T-helper 2 cell treated with Interferon-gamma antibody and Interleukin-4, amounts not matched to agents 5 μg/mL and 100 μg/mL, for 36 hours (primary cell): ENCODE measurements around the gene NUP54.

Source experiments
- DNase-seq: peaks from one replicate; pipeline ENCODE4 v3.0.0; 2021; ENCODE audit warnings: low spot score
- H3K27ac Mint-ChIP-seq: one replicate; pipeline ENCODE4 v1.8.0; 2021; ENCODE audit warnings: mild to moderate bottlenecking, mixed read lengths
- H3K27me3 Mint-ChIP-seq: one replicate; pipeline ENCODE4 v1.8.0; 2021; ENCODE audit warnings: low read depth, mixed read lengths
- H3K36me3 Mint-ChIP-seq: one replicate; pipeline ENCODE4 v1.8.0; 2021; ENCODE audit warnings: low read depth, mixed read lengths
- H3K4me1 Mint-ChIP-seq: one replicate; pipeline ENCODE4 v1.8.0; 2021; ENCODE audit warnings: low read depth, mixed read lengths
- H3K4me3 Mint-ChIP-seq: one replicate; pipeline ENCODE4 v1.8.0; 2022; ENCODE audit warnings: mild to moderate bottlenecking, moderate library complexity, mixed read lengths
- H3K9me3 Mint-ChIP-seq: one replicate; pipeline ENCODE4 v1.8.0; 2021; ENCODE audit warnings: mixed read lengths

The NUP54 gene

DNA sequence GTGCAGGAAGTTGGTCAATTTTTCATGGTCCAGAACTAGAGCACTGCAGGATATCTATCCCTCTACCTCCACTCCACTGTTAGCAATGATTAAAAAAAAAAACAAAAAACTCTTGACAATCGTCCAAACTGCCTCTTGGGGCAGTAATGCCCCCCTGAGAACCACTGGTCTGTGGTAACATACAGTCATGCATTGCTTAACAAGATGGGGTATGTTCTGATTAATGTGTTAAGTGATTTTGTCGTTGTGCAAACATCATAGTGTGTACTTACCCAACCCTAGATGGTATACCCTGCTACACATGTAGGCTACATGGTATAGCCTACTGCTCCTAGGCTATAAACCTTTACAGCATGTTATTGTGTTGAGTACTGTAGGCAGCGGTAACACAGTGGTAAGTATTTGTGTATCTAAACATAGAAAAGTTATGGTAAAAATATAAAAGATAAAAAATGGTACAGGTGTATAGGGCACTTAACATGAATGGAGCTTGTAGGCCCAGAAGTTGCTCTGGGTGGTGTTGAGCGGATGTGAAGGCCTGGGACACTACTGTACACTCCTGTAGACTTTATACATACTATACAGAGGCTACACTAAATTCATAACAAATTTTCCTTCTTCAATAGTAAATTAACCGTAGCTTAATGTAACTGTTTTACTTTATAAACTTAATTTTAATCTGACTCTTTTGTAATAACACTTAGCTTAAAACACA is 39.6 kb downstream of the NUP54 start:
- DNase-seq = no peak
- Mint-ChIP-seq H3K4me3 (no peak overlapping the region), H3K27ac (no peak overlapping the region), H3K4me1 (no peaks in the 10 kb centered on the region), H3K36me3 (peaks cover 13% of the 10 kb centered on the region), H3K27me3 (no peaks in the 10 kb centered on the region), H3K9me3 (no peaks in the 10 kb centered on the region)

DNA sequence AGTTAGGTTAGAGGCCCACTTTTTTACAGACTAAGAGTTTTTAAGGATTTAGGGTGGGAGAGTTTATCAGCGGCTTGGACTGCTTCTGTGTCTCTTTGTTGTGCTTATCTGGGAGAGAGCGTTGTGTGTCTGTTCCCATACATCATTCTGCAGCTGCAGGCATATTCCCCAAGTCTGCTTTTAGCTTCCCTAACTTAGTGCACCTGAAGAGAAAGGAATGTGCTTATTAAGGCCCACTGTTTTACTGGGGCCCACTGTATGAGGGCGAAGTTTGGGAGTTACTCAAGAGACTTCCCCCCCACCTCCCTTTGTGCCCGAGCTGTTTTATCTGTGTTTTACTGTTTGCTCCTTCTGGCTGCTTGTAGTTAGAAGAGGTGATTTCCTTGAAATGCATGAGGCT is 41.8 kb downstream of the NUP54 start:
- Mint-ChIP-seq H3K4me1 (no peaks in the 10 kb centered on the region), H3K27me3 (peaks cover 9% of the 10 kb centered on the region), H3K36me3 (no peaks in the 10 kb centered on the region), H3K9me3 (no peaks in the 10 kb centered on the region), H3K4me3 (no peak overlapping the region), H3K27ac (no peak overlapping the region)
- no peak for DNase-seq

DNA sequence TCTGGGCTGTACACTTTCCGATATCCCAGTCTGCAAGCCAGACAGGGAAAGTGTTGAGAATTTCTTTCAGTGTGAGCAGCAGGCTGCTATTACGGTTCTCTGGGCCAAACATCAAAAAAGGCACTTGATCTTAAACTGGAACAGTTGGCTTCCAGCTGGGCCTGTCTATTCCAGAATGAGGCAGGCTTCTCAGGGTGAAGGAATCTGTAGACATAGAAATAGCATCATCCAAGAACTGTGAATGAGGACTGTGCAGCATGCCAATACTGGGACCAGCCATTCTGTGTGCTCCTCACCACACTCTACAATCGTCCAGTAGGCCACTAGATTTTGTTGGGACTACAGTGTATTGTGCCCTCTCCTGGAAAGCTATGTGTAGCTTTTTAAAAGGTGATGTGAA is 42.5 kb downstream of the NUP54 start:
- Mint-ChIP-seq H3K27ac (no peak overlapping the region), H3K4me3 (no peak overlapping the region), H3K9me3 (no peaks in the 10 kb centered on the region), H3K4me1 (no peaks in the 10 kb centered on the region), H3K36me3 (no peaks in the 10 kb centered on the region), H3K27me3 (peaks cover 9% of the 10 kb centered on the region)
- no peak for DNase-seq

DNA sequence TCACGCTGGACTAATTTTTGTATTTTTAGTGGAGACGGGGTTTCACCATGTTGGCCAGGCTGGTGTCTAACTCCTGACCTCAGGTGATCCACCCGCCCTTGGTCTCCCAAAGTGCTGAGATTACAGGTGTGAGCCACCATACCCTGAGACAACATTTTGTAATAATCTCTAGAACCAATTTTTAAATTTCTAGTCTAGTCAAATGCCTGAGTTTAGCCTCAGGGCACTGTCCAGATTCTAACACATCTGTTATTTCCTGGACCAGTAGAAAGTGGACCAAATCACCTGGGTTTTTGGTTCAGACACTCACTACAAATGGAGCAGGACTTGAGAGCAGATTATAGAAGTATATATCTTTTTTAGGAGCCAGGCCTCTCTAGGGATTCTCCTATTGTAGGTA is 52.1 kb downstream of the NUP54 start:
- H3K27ac Mint-ChIP-seq = no peak overlapping the region
- H3K36me3 Mint-ChIP-seq = no peaks in the 10 kb centered on the region
- peaks cover 18% of the 10 kb centered on the region for H3K27me3 Mint-ChIP-seq
- H3K4me3 Mint-ChIP-seq = no peak overlapping the region
- no peaks in the 10 kb centered on the region for H3K9me3 Mint-ChIP-seq
- no peaks in the 10 kb centered on the region for H3K4me1 Mint-ChIP-seq
- no peak for DNase-seq

DNA sequence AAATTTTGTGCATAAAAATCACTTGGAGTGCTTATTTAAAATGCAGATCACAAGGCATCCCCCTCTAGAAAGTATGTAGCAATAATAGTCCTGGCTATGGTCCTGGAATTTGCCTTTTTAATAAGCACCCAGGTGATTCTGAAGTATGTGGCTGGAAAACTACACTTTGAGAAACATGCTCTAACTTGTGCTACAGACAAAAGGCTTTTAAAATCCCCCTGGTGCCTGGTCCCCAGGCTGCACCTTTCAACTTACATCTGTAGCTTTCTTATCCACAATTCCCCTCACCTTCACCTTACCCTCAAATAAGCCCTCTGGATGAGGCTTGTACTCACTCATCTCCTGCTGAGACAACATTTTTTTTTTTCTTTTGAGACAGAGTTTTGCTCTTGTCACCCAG is 52.6 kb downstream of the NUP54 start:
- peaks cover 18% of the 10 kb centered on the region for H3K27me3 Mint-ChIP-seq
- H3K36me3 Mint-ChIP-seq = no peaks in the 10 kb centered on the region
- no peak overlapping the region for H3K27ac Mint-ChIP-seq
- no peaks in the 10 kb centered on the region for H3K9me3 Mint-ChIP-seq
- no peak overlapping the region for H3K4me3 Mint-ChIP-seq
- no peak for DNase-seq
- peaks cover 4% of the 10 kb centered on the region for H3K4me1 Mint-ChIP-seq

DNA sequence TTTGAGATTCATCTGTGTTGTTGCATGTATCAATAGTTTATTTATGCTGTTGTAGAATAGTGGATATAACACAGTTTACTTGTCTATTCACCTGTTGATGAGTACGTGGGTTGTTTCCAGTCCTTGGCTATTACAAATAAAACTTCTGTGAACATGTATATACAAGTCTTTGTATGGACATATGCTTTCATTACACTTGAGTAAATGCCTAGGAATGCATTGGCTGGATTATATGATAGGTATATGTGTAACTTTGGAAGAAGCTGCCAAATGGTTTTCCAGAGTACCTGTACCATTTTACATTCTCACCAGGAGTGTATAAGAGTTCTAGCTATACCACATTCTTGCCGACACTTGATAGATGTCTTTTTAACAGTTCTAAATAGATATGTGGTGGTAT is 57.1 kb downstream of the NUP54 start:
- H3K9me3 Mint-ChIP-seq = no peaks in the 10 kb centered on the region
- no peaks in the 10 kb centered on the region for H3K36me3 Mint-ChIP-seq
- H3K27me3 Mint-ChIP-seq = peaks cover 10% of the 10 kb centered on the region
- H3K27ac Mint-ChIP-seq = no peak overlapping the region
- no peak overlapping the region for H3K4me3 Mint-ChIP-seq
- no peak for DNase-seq
- peaks cover 14% of the 10 kb centered on the region for H3K4me1 Mint-ChIP-seq

DNA sequence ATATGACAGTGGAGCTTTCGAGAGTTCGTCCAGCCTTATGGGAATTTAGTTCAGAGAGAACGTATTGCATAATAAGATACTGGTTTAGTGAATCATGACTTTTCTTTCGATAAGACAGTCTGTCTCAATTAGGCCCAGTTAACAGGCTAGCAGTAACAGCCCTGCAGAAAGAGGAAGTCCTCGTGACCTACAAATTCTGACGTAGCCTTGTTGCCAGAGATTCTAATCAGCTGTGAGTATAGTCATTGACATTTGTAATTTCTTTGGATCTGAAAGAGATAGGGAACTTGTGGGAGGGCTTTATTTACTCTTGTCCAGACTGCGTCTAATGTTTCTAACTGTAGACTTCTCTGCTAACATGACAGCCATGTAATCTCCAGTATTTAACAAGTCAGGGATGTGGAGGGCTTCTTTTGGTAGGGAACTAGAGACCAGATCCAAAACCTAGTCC is 57.9 kb downstream of the NUP54 start:
- Mint-ChIP-seq H3K9me3 (no peaks in the 10 kb centered on the region), H3K27ac (no peak overlapping the region), H3K36me3 (no peaks in the 10 kb centered on the region), H3K4me3 (no peak overlapping the region), H3K27me3 (peaks cover 7% of the 10 kb centered on the region), H3K4me1 (peaks cover 14% of the 10 kb centered on the region)
- DNase-seq = peak; percentile 39

DNA sequence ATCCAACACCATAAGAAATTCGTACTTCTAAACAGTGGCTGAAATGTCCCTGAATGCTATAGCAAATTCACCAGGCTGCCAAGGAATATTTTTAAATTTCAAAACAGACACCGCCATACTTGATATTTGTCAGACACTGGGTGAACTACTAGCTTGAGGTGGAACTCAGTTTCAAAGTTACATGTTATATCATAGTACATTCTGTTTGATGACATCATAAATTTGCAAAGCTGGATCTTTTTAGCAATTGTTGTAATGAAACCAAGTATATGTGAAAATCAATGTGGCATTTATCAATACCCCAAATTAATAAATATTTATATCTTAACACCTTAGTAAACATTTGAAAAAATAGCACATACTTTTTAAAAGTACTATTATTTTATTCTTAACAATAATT is 59.5 kb downstream of the NUP54 start:
- Mint-ChIP-seq H3K27ac (no peak overlapping the region), H3K36me3 (no peaks in the 10 kb centered on the region), H3K4me3 (no peak overlapping the region), H3K4me1 (peaks cover 14% of the 10 kb centered on the region), H3K27me3 (peaks cover 7% of the 10 kb centered on the region), H3K9me3 (no peaks in the 10 kb centered on the region)
- DNase-seq = no peak

DNA sequence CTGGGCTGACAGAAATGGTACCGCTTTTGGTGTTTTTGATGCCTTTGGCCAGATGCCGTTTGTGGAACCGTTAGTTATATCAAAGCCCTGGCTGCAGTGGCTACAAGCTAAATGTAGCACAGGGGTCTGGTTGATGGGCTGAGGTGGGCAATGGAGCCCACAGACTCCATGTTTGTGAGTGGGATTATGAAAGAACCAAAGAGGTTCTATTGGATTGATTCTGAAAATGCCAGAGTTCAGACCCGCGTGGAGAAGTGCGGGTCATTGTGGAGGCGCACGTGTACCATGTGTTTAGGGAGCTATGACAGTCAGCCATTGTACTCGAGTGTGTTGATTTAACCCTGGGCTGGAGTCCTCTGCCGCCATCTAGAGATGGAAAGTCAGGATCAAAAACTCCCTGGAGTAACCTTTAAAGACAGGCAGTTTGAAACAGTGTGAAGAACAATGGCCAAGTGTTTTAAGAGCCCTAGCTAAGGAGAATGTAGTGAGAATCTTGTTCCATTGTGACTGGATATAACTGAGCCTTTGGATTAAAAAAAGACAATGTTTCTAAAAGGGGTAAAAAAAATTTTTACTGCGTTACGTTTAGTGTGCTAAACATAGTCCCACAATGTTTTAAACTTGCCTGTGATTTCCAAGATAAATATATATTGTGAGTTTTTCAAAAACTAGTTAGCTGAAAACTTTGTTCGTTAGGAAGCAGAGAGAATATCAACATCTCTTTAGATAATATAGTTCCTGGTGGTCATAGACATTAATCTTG is 61.0 kb downstream of the NUP54 start:
- no peak overlapping the region for H3K27ac Mint-ChIP-seq

DNA sequence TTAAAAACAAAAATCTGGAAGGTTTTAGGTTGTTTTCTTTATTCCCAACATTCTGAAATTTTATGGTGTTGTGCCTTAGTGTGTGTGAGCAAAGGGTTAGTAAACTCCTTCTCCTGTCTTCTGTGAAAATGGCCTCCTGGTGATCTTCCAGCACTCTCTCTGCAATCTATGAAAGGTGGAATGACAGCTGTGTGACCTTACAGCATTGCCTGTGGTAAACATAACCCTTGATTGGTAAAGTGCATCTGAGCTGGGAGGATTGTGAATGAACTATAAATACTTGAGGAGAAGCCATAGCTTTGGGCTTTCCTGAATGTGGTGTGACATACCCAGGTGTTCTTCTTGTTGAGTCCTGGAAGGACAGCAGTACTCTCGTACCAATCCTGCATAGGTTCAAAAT is 63.7 kb downstream of the NUP54 start:
- Mint-ChIP-seq H3K27me3 (peaks cover 18% of the 10 kb centered on the region), H3K9me3 (no peaks in the 10 kb centered on the region), H3K4me1 (peaks cover 8% of the 10 kb centered on the region), H3K36me3 (no peaks in the 10 kb centered on the region), H3K4me3 (no peak overlapping the region), H3K27ac (no peak overlapping the region)
- no peak for DNase-seq

More for the DNA sequence above, 61.0 kb downstream of the NUP54 start:
- DNase-seq = no peak
- Mint-ChIP-seq H3K4me3 (no peak overlapping the region), H3K27me3 (peaks cover 7% of the 10 kb centered on the region), H3K9me3 (no peaks in the 10 kb centered on the region), H3K4me1 (peaks cover 17% of the 10 kb centered on the region), H3K36me3 (no peaks in the 10 kb centered on the region)

DNA sequence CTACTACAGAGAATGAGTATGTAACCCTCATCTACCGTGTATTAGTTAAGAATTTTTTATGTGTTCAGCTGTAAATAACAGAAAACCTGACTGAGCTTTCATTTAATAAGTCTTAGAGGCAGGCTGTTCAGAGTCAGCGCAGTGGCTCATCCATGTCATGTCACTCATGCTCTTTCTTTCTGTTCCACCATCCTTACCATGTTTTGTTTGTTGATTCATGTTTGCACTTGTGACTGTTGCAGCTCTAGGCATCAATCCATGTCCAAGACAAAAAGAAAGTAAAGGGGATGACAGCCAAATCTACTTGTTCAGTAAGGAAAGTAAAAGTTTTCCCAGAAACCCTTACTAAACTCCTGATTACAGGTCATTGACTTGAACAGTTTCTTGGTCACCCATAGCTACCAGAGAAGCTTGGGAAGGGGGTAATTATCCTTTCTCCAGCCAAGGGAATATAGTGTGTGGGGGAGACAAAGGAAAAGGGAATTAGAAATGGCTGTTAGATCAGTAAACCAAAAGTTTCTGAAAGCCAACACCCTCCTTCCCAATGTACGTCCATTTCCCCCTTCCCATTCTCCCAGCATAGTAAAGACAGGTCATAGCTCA is 64.7 kb downstream of the NUP54 start:
- Mint-ChIP-seq H3K36me3 (no peaks in the 10 kb centered on the region), H3K27me3 (peaks cover 23% of the 10 kb centered on the region), H3K4me1 (peaks cover 4% of the 10 kb centered on the region), H3K4me3 (no peak overlapping the region), H3K27ac (no peak overlapping the region), H3K9me3 (no peaks in the 10 kb centered on the region)
- DNase-seq = no peak

DNA sequence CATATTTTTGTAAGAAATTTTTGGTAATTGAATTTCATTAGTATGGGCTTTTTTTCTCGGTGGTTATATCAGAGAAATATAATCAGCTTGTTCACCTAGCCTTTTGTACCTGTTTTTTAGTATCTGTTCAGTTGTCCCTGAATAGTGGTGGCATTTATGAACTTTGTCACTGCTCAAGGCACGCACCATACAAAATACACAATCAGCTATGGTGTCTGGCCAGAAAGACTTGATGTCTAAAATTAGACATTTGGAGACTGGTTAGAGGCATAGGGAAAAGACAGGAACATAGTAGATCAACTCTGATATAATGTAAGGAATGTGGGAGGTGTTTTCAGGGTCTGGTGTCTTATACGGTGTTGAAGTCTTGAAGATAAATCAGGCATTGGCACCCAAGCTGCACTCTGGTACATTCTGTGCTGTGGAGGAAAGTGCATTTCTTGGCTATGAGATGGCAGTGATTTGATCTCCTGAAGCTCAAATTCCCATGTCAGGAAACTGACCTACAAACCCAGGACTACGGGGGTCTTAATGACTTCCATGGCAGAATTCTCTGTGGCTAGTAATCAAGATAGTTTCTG is 70.1 kb downstream of the NUP54 start:
- H3K9me3 Mint-ChIP-seq = no peaks in the 10 kb centered on the region
- H3K27me3 Mint-ChIP-seq = peaks cover 28% of the 10 kb centered on the region
- peaks cover 2% of the 10 kb centered on the region for H3K4me1 Mint-ChIP-seq
- H3K27ac Mint-ChIP-seq = no peak overlapping the region
- no peak overlapping the region for H3K4me3 Mint-ChIP-seq
- no peak for DNase-seq
- H3K36me3 Mint-ChIP-seq = no peaks in the 10 kb centered on the region

DNA sequence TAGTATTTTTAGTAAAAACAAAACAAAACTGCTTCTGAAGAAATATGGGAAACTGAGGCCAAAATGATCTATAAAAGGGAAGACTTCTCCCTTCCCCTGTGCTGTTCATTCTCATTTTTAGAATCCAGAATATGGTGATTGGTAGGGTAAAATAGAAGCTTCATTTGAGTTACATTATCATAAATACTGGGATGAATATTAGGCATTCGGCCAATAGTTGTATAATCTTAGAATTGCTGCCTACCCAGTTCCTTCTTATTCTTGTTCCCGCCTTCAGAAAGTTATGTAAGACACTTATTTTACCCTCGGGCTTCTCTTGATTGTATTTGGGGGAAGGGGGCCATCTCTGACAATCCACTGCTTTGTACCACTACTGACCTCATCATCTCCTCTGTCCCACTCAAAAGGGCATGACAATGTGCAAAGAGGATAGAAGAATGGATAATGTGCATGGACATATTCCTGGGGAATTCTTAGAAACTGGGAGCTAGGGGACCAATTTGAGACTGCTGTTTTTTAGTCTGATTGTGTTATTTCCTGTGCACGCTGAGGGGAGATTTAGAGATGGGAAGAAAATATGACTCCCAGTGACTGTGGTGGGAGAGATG is 73.1 kb downstream of the NUP54 start:
- Mint-ChIP-seq H3K27ac (no peak overlapping the region), H3K4me1 (no peaks in the 10 kb centered on the region), H3K27me3 (peaks cover 20% of the 10 kb centered on the region), H3K4me3 (no peak overlapping the region), H3K9me3 (no peaks in the 10 kb centered on the region), H3K36me3 (no peaks in the 10 kb centered on the region)
- DNase-seq = no peak

DNA sequence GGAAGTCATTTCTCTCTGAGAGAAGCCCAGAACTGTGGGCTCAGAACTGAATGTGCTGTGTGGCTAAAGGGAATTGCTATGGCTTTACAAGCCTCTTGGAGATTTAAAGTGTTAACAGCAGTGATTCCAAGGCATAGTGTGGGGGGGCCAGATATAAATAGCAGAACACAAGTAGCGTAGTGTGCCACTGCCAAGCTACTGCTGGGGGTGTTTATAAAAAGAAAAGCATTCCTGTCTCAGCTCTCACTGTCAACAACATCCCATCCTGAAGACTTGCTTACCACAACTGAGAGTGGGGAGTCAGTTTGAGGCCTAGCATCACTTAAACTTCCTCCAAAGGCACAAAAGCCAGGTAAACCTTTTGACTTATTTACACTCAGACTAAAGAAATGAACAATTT is 73.7 kb downstream of the NUP54 start, which contains the start of gene ART3:
TSS of gene ART3 (plus strand) at position 242 of the 400 bp plus-strand sequence. CDS start 1,181 bp downstream, outside the sequence.
- H3K36me3 Mint-ChIP-seq = no peaks in the 10 kb centered on the region
- H3K9me3 Mint-ChIP-seq = no peaks in the 10 kb centered on the region
- peaks cover 14% of the 10 kb centered on the region for H3K27me3 Mint-ChIP-seq
- H3K27ac Mint-ChIP-seq = no peak within 1 kb of the TSS
- H3K4me3 Mint-ChIP-seq = no peak within 1 kb of the TSS
- DNase-seq = no peak
- H3K4me1 Mint-ChIP-seq = no peaks in the 10 kb centered on the region
